Measurements from ENCODE around the gene TRPM3. TPM values are rescaled to one million over a fixed set of nuclear protein-coding genes. Genes with fewer than 3 reads are reported as not detected.

Gene TRPM3
- total and polyA plus RNA-seq, 2 of the 13 experiments (the other 11 are each of a cell fraction or from before 2014, with no cell fraction given): not detected

- TF ChIP-seq, protein P1, sequence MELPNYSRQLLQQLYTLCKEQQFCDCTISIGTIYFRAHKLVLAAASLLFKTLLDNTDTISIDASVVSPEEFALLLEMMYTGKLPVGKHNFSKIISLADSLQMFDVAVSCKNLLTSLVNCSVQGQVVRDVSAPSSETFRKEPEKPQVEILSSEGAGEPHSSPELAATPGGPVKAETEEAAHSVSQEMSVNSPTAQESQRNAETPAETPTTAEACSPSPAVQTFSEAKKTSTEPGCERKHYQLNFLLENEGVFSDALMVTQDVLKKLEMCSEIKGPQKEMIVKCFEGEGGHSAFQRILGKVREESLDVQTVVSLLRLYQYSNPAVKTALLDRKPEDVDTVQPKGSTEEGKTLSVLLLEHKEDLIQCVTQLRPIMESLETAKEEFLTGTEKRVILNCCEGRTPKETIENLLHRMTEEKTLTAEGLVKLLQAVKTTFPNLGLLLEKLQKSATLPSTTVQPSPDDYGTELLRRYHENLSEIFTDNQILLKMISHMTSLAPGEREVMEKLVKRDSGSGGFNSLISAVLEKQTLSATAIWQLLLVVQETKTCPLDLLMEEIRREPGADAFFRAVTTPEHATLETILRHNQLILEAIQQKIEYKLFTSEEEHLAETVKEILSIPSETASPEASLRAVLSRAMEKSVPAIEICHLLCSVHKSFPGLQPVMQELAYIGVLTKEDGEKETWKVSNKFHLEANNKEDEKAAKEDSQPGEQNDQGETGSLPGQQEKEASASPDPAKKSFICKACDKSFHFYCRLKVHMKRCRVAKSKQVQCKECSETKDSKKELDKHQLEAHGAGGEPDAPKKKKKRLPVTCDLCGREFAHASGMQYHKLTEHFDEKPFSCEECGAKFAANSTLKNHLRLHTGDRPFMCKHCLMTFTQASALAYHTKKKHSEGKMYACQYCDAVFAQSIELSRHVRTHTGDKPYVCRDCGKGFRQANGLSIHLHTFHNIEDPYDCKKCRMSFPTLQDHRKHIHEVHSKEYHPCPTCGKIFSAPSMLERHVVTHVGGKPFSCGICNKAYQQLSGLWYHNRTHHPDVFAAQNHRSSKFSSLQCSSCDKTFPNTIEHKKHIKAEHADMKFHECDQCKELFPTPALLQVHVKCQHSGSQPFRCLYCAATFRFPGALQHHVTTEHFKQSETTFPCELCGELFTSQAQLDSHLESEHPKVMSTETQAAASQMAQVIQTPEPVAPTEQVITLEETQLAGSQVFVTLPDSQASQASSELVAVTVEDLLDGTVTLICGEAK (IDR thresholded peaks at IDR 0.05): no peak
- TF ChIP-seq, protein P1 (CRISPR knock-in tag; IDR thresholded peaks at IDR 0.05): no peak
- TF ChIP-seq KLF6 (CRISPR knock-in tag; IDR thresholded peaks at IDR 0.05): no peak
- no peak for TF ChIP-seq ZNF446 (CRISPR knock-in tag; IDR thresholded peaks at IDR 0.05)
- no peak for TF ChIP-seq ZFP36L2 (CRISPR knock-in tag; IDR thresholded peaks at IDR 0.05)
- no peak for TF ChIP-seq NFE2 (CRISPR knock-in tag; IDR thresholded peaks at IDR 0.05)
- TF ChIP-seq TRIM22 (IDR thresholded peaks at IDR 0.05): no peak
- no peak for TF ChIP-seq JUND (CRISPR knock-in tag; IDR thresholded peaks at IDR 0.05)
- no peak for TF ChIP-seq FOXA1 (IDR thresholded peaks at IDR 0.05)
- TF ChIP-seq FOXA1 (CRISPR knock-in tag; IDR thresholded peaks at IDR 0.05): no peak
- TF ChIP-seq CHD2 (IDR thresholded peaks at IDR 0.05; ENCODE audit: low read depth, low read length): no peak
- TF ChIP-seq, protein P2, sequence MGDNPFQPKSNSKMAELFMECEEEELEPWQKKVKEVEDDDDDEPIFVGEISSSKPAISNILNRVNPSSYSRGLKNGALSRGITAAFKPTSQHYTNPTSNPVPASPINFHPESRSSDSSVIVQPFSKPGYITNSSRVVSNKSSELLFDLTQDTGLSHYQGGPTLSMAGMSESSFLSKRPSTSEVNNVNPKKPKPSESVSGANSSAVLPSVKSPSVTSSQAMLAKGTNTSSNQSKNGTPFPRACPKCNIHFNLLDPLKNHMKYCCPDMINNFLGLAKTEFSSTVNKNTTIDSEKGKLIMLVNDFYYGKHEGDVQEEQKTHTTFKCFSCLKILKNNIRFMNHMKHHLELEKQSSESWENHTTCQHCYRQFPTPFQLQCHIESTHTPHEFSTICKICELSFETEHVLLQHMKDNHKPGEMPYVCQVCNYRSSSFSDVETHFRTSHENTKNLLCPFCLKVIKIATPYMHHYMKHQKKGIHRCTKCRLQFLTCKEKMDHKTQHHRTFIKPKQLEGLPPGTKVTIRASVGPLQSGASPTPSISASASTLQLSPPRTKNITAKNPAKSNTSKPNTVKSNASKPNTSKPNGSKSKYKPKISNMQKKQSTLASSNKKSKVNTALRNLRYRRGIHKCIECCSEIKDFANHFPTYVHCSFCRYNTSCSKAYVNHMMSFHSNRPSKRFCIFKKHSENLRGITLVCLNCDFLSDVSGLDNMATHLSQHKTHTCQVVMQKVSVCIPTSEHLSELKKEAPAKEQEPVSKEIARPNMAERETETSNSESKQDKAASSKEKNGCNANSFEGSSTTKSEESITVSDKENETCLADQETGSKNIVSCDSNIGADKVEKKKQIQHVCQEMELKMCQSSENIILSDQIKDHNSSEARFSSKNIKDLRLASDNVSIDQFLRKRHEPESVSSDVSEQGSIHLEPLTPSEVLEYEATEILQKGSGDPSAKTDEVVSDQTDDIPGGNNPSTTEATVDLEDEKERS (CRISPR knock-in tag; IDR thresholded peaks at IDR 0.05): no peak
- TF ChIP-seq ZNF788 (CRISPR knock-in tag; IDR thresholded peaks at IDR 0.05; ENCODE audit: borderline replicate concordance): no peak
- TF ChIP-seq, protein P3, sequence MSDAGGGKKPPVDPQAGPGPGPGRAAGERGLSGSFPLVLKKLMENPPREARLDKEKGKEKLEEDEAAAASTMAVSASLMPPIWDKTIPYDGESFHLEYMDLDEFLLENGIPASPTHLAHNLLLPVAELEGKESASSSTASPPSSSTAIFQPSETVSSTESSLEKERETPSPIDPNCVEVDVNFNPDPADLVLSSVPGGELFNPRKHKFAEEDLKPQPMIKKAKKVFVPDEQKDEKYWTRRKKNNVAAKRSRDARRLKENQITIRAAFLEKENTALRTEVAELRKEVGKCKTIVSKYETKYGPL (CRISPR knock-in tag; IDR thresholded peaks at IDR 0.05): no peak
- no peak for TF ChIP-seq TCF7 (IDR thresholded peaks at IDR 0.05; ENCODE audit: low read depth)
- TF ChIP-seq ATF5 (CRISPR knock-in tag; IDR thresholded peaks at IDR 0.05; ENCODE audit: low read depth): no peak
Observed at GRCh38 chr9:70940605-70941004, 180.8 kb downstream of the TRPM3 start (continued).

All from HepG2 (cell line).